Natural killer cell (primary cell): ENCODE results near the gene KRT31. TPM values are rescaled to one million over a fixed set of nuclear protein-coding genes. Genes with fewer than 3 reads are reported as not detected.

Source experiments
- ATAC-seq, 3 donors: fragments of 150-1000 bp in 2 of 3; fragments of 200-7000 bp in 1 of 3; cut with Tn5 transposase; 1 replicate in 1 of 3; 2 replicates in 2 of 3; pipeline ENCODE4 v1.10.0; 2021; ENCODE audit warnings: mild to moderate bottlenecking in 2 of 3, moderate library complexity in 2 of 3
- DNase-seq, 2 donors: peaks; one replicate each; pipeline versions ENCODE4 v3.0.0 to v3.0.0-alpha.2; 2013 to 2021; ENCODE audit warnings: mixed read lengths in 1 of 2
- H3K27ac ChIP-seq: one replicate; pipeline ENCODE4 v1.5.1; 2013; ENCODE audit warnings: mild to moderate bottlenecking, low read length
- H3K27me3 ChIP-seq: one replicate; pipeline ENCODE4 v1.6.1; 2013; ENCODE audit warnings: low read length; ENCODE audit not compliant: control insufficient read depth, insufficient read depth
- H3K36me3 ChIP-seq: one replicate; pipeline ENCODE4 v1.6.1; 2013; ENCODE audit warnings: low read length; ENCODE audit not compliant: control insufficient read depth, insufficient read depth
- H3K4me1 ChIP-seq: one replicate; pipeline ENCODE4 v1.6.1; 2013; ENCODE audit warnings: low read length; ENCODE audit not compliant: control insufficient read depth, insufficient read depth
- H3K4me3 ChIP-seq: one replicate; pipeline ENCODE4 v1.5.1; 2013; ENCODE audit warnings: low read length
- H3K9me3 ChIP-seq: one replicate; pipeline ENCODE4 v1.6.1; 2013; ENCODE audit warnings: low read length; ENCODE audit not compliant: control insufficient read depth, insufficient read depth
- H3K27ac Mint-ChIP-seq, 2 donors: one replicate each; pipeline ENCODE4 v1.8.0; 2022; ENCODE audit warnings: mild to moderate bottlenecking in 2 of 2, mixed read lengths in 2 of 2, moderate library complexity in 1 of 2
- H3K27me3 Mint-ChIP-seq, 2 donors: one replicate each; pipeline ENCODE4 v1.8.0; 2022; ENCODE audit warnings: low read depth in 2 of 2, mixed read lengths in 2 of 2
- H3K36me3 Mint-ChIP-seq: one replicate; pipeline ENCODE4 v1.8.0; 2022; ENCODE audit warnings: mixed read lengths
- H3K4me1 Mint-ChIP-seq, 2 donors: one replicate each; pipeline ENCODE4 v1.8.0; 2022; ENCODE audit warnings: mixed read lengths in 2 of 2
- H3K4me3 Mint-ChIP-seq: one replicate; pipeline ENCODE4 v1.8.0; 2022; ENCODE audit warnings: mild to moderate bottlenecking, moderate library complexity, mixed read lengths
- H3K9me3 Mint-ChIP-seq, 2 donors: one replicate each; pipeline ENCODE4 v1.8.0; 2022; ENCODE audit warnings: mixed read lengths in 2 of 2
- CTCF ChIP-seq: fragments of 200-600 bp; IDR thresholded peaks from one replicate; pipeline ENCODE4 v1.8.0; 2022; ENCODE audit warnings: antibody characterized with exemption
- WGBS: methylation state at CpG from one replicate; pipeline ENCODE4 v1.1.7; 2013; ENCODE audit warnings: missing lambda C conversion rate; ENCODE audit not compliant: insufficient coverage; 5-methylcytosine and 5-hydroxymethylcytosine counted together
- intact Hi-C: fragments of 100-400 bp; cut with micrococcal nuclease; formaldehyde crosslinking; loops from one replicate; pipeline ENCODE4 v1.14.2; 2022
- total RNA-seq, 4 donors: library from RNA; stranded (reverse); fragments of 120-200 nt in 1 of 4; gene quantifications; one replicate each; pipeline versions ENCODE4 v1.2.3 to v1.2.4, GENCODE V29; 2013 to 2022

KRT31 gene
- total RNA-seq, 3 donors from 2014 or later (not counting 1 experiment from before 2014, with no cell fraction given), result not detected

GRCh38 chr17:41345992-41346391 is 51.4 kb downstream of the KRT31 start:
- Histone ChIP-seq H3K36me3 (no peaks in the 10 kb centered on the region), H3K27ac (no peak overlapping the region), H3K4me3 (no peak overlapping the region), H3K27me3 (no peaks in the 10 kb centered on the region), H3K9me3 (peaks cover 9% of the 10 kb centered on the region), H3K4me1 (peaks cover 14% of the 10 kb centered on the region)
- H3K4me3 Mint-ChIP-seq, result no peak overlapping the region
- no peak for DNase-seq
- TF ChIP-seq CTCF, result no peak
- H3K27me3 Mint-ChIP-seq, result peaks cover 0 to 4% of the 10 kb centered on the region in 2 donors
- peaks cover 12 to 14% of the 10 kb centered on the region in 2 donors for H3K4me1 Mint-ChIP-seq
- peaks cover 0 to 5% of the 10 kb centered on the region in 2 donors for H3K9me3 Mint-ChIP-seq
- H3K36me3 Mint-ChIP-seq, result peaks cover 12% of the 10 kb centered on the region
- ATAC-seq, result no peak
- H3K27ac Mint-ChIP-seq, result no peak overlapping the region
- intact Hi-C loops, result no loop called here
- 94% methylated on average over 3 of the region's 3 CpGs for whole genome bisulfite sequencing

Other genes with a start within 250 kb of the KRT31 start
- gene KRTAP4-5, start 247.8 kb downstream of the KRT31 start, total RNA-seq, result not detected
- gene KRTAP4-4, start 236.9 kb downstream of the KRT31 start, total RNA-seq, result not detected
- not detected for gene KRTAP4-3, start 229.4 kb downstream of the KRT31 start, total RNA-seq
- gene KRTAP4-2, start 219.4 kb downstream of the KRT31 start, total RNA-seq, result not detected
- not detected for gene KRTAP4-1, start 212.7 kb downstream of the KRT31 start, total RNA-seq
- not detected for gene KRTAP9-1, start 207.7 kb downstream of the KRT31 start, total RNA-seq
- not detected for gene KRTAP9-2, start 171.0 kb downstream of the KRT31 start, total RNA-seq
- gene KRTAP9-3, start 165.2 kb downstream of the KRT31 start, total RNA-seq, result not detected
- not detected for gene KRTAP9-8, start 159.6 kb downstream of the KRT31 start, total RNA-seq
- not detected for gene KRTAP9-4, start 147.9 kb downstream of the KRT31 start, total RNA-seq
- not detected for gene KRTAP9-9, start 142.2 kb downstream of the KRT31 start, total RNA-seq
- not detected for gene KRTAP9-6, start 132.2 kb downstream of the KRT31 start, total RNA-seq
- not detected for gene KRTAP9-7, start 121.9 kb downstream of the KRT31 start, total RNA-seq
- gene KRTAP29-1, start 94.8 kb downstream of the KRT31 start, total RNA-seq, result not detected
- under 1 TPM; 0.16 to 0.23 (median 0.23) TPM for gene KRTAP16-1, start 88.3 kb downstream of the KRT31 start, total RNA-seq
- gene KRTAP17-1, start 81.9 kb downstream of the KRT31 start, total RNA-seq, result not detected
- gene KRT33A, start 46.8 kb downstream of the KRT31 start, total RNA-seq, result not detected
- gene KRT33B, start 27.8 kb downstream of the KRT31 start, total RNA-seq, result not detected
- gene KRT34, start 15.3 kb downstream of the KRT31 start, total RNA-seq, result not detected
- gene KRT37, start 27.0 kb upstream of the KRT31 start, total RNA-seq, result not detected
- gene KRT38, start 43.4 kb upstream of the KRT31 start, total RNA-seq, result not detected
- not detected for gene KRT32, start 69.8 kb upstream of the KRT31 start, total RNA-seq
- not detected for gene KRT35, start 83.5 kb upstream of the KRT31 start, total RNA-seq
- gene KRT36, start 92.3 kb upstream of the KRT31 start, total RNA-seq, result not detected
- not detected for gene KRT13, start 108.0 kb upstream of the KRT31 start, total RNA-seq
- not detected for gene KRT15, start 121.3 kb upstream of the KRT31 start, total RNA-seq
- not detected for gene KRT19, start 130.7 kb upstream of the KRT31 start, total RNA-seq
- not detected for gene KRT9, start 174.5 kb upstream of the KRT31 start, total RNA-seq
- gene KRT14, start 189.3 kb upstream of the KRT31 start, total RNA-seq, result not detected
- not detected for gene KRT16, start 215.2 kb upstream of the KRT31 start, total RNA-seq
- gene KRT17, start 227.0 kb upstream of the KRT31 start, total RNA-seq, result not detected